Muscle of back (tissue), 11 donors: Measurements from ENCODE around the gene FILIP1L. TPM values are rescaled to one million over a fixed set of nuclear protein-coding genes. Genes with fewer than 3 reads are reported as not detected.
"Not testable (repeated sequence)": the region's sequence is repeated elsewhere in the genome, so short reads cannot be mapped to it uniquely, and the experiment has no call there.

Experiments used
- DNase-seq, 3 donors: peaks; one replicate each; pipeline versions ENCODE4 v3.0.0 to v3.0.0-alpha.2; 2013
- polyA plus RNA-seq, 10 donors: library from polyadenylated mRNA; unstranded; fragments of 120-200 nt; gene quantifications; one replicate each; pipeline ENCODE4 v1.2.1, GENCODE V29; 2013; ENCODE audit not compliant: insufficient read length in 10 of 10

Gene FILIP1L
- polyA plus RNA-seq, 10 donors = 48.4 to 67.5 (median 56.6) TPM

GRCh38 chr3:100075851-100076730 is 38.2 kb downstream of the FILIP1L start:
- DNase-seq = no peak

- DNase-seq = no peak
These were observed 39.1 kb downstream of the FILIP1L start for GRCh38 chr3:100075196-100075595.

GRCh38 chr3:100073714-100074307 is 40.5 kb downstream of the FILIP1L start:
- DNase-seq = peak; percentile 80 to 93 (median 88)

GRCh38 chr3:100073049-100073713 is 41.1 kb downstream of the FILIP1L start:
- DNase-seq = no peak

GRCh38 chr3:100072326-100073048 is 41.8 kb downstream of the FILIP1L start:
- DNase-seq = no peak

GRCh38 chr3:100069472-100069871 is 44.8 kb downstream of the FILIP1L start:
- no peak for DNase-seq

GRCh38 chr3:100068826-100069225 is 45.5 kb downstream of the FILIP1L start:
- DNase-seq = peak; percentile 63 to 83 (median 72)

- no peak for DNase-seq
These were observed 46.7 kb downstream of the FILIP1L start for GRCh38 chr3:100067589-100067988.

GRCh38 chr3:100063929-100064461 is 50.3 kb downstream of the FILIP1L start:
- no peak for DNase-seq

GRCh38 chr3:100062665-100063064 is 51.6 kb downstream of the FILIP1L start:
- DNase-seq = no peak

- DNase-seq = no peak
These were observed 53.4 kb downstream of the FILIP1L start for GRCh38 chr3:100060685-100061484.

GRCh38 chr3:100059472-100059871 is 54.8 kb downstream of the FILIP1L start:
- DNase-seq = no peak

GRCh38 chr3:100057716-100058575 is 56.4 kb downstream of the FILIP1L start:
- no peak for DNase-seq

- DNase-seq = no peak
These were observed 60.2 kb downstream of the FILIP1L start for GRCh38 chr3:100053951-100054620.

GRCh38 chr3:100051513-100051912 is 62.8 kb downstream of the FILIP1L start:
- DNase-seq = not testable (repeated sequence)

- DNase-seq = no peak
These were observed 66.1 kb downstream of the FILIP1L start for GRCh38 chr3:100048248-100048647.

- DNase-seq = peak in 1 of 3 donors; percentile 75
These were observed 66.7 kb downstream of the FILIP1L start for GRCh38 chr3:100047455-100048141.

GRCh38 chr3:100046986-100047385 is 67.3 kb downstream of the FILIP1L start:
- DNase-seq = no peak

GRCh38 chr3:100045696-100046095 is 68.6 kb downstream of the FILIP1L start:
- peak; percentile 86 to 96 (median 94) for DNase-seq
